Measurements from ENCODE around the gene ZSCAN30. TPM values are rescaled to one million over a fixed set of nuclear protein-coding genes. Genes with fewer than 3 reads are reported as not detected.

The ZSCAN30 gene
- 12.5 and 17.3 TPM in 2 replicates for total RNA-seq (ENCODE audit: low replicate concordance)
- long read RNA-seq, full-length matches to known transcripts, result 3 of 11 reads
- long read RNA-seq, partial matches to known transcripts, result 2 of 11 reads
- long read RNA-seq, other reads (novel, unspliced or antisense), result 6 of 11 reads

DNA sequence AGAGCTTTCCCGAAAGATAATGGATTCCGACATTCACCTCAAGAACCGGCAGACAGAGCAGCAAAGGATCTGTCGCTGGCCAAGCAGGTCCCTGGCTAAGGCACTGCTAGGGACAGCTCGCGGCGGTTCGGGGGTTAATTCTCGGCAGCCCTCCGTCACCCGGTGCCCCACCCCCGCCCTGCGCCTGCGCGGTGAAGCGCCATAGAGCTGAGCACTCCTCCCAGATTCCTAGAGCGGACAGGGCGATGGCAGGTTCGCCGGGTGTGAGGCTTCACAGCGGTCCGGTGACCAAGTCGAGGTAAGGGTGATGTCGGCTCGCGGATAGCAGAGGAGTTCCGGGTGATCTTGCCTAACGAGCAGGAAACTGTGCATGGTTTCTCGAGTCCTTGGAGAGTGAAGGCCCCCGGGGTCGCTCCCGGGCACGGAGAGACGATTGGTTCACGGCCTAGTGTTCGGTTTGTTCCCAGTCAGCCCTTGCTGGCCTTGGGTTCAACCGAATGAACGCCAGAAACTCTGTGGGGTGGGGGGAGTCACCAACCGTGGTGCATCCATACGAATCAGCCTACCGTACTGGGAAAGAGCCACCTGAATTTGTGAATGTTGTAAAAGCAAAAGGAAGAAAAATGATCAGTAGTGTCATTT is at the start of gene ZSCAN30:
ZSCAN30 (minus strand) TSS at position 136 of the 642 bp plus-strand sequence. CDS start 25,877 bp downstream, outside the sequence.
- Mint-ChIP-seq H3K36me3 (peaks cover 24% of the 10 kb centered on the region), H3K27ac (peak within 1 kb of the TSS; percentile 98), H3K27me3 (peaks cover 3% of the 10 kb centered on the region), H3K9me3 (no peaks in the 10 kb centered on the region), H3K4me3 (peak within 1 kb of the TSS; percentile 97), H3K4me1 (ENCODE audit: unreplicated experiment) (peaks cover 21% of the 10 kb centered on the region)
- TF ChIP-seq, protein P1, sequence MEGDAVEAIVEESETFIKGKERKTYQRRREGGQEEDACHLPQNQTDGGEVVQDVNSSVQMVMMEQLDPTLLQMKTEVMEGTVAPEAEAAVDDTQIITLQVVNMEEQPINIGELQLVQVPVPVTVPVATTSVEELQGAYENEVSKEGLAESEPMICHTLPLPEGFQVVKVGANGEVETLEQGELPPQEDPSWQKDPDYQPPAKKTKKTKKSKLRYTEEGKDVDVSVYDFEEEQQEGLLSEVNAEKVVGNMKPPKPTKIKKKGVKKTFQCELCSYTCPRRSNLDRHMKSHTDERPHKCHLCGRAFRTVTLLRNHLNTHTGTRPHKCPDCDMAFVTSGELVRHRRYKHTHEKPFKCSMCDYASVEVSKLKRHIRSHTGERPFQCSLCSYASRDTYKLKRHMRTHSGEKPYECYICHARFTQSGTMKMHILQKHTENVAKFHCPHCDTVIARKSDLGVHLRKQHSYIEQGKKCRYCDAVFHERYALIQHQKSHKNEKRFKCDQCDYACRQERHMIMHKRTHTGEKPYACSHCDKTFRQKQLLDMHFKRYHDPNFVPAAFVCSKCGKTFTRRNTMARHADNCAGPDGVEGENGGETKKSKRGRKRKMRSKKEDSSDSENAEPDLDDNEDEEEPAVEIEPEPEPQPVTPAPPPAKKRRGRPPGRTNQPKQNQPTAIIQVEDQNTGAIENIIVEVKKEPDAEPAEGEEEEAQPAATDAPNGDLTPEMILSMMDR (conservative IDR thresholded peaks at IDR 0.05), result no peak
- DNase-seq (ENCODE audit: extremely low spot score, unreplicated experiment), result peak; percentile 94

DNA sequence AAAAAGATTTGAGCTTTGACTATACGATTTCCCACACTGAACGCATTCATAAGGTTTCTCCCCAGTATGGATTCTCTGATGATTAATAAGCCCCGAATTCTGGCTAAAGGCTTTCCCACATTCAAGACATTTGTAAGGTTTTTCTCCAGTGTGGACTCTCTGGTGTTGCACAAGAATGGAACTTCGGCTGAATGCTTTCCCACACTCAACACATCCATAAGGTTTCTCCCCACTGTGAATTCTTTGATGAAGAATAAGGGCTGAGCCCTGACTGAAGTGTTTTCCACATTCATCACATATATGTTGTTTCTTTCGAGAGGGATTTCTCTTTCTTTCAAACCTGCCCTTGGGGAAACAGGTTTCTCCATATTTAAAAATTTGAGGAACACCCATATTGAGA is 47.3 kb upstream of the ZSCAN30 start:
- H3K4me3 Mint-ChIP-seq, result no peak overlapping the region
- peaks cover 66% of the 10 kb centered on the region for H3K36me3 Mint-ChIP-seq
- peaks cover 2% of the 10 kb centered on the region for H3K4me1 Mint-ChIP-seq (ENCODE audit: unreplicated experiment)
- no peaks in the 10 kb centered on the region for H3K9me3 Mint-ChIP-seq
- no peak overlapping the region for H3K27ac Mint-ChIP-seq
- H3K27me3 Mint-ChIP-seq, result no peaks in the 10 kb centered on the region
- TF ChIP-seq, protein P1 (conservative IDR thresholded peaks at IDR 0.05), result no peak
- DNase-seq (ENCODE audit: extremely low spot score, unreplicated experiment), result no peak

DNA sequence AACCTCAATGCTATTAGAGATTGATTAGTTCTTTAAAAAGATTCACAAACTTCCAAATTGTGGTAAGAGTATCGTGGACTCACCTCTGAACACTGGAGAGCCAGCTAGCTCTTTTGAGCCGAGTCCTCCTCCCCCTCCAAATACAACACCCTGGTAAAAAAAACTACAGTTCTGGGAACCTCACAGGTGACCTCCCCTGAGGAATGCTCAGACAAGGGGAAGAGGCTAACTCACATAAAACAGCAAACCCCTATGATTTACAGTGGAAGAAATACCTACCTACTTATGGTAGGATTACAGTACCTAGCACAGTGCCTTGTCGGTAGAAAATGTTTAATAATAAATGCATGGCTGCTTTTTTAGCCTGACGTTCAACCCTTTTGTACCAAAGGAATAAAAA is 45.8 kb upstream of the ZSCAN30 start:
- TF ChIP-seq, protein P1 (conservative IDR thresholded peaks at IDR 0.05), result no peak
- H3K9me3 Mint-ChIP-seq, result no peaks in the 10 kb centered on the region
- peaks cover 66% of the 10 kb centered on the region for H3K36me3 Mint-ChIP-seq
- no peaks in the 10 kb centered on the region for H3K4me1 Mint-ChIP-seq (ENCODE audit: unreplicated experiment)
- no peak overlapping the region for H3K4me3 Mint-ChIP-seq
- DNase-seq (ENCODE audit: extremely low spot score, unreplicated experiment), result no peak
- H3K27ac Mint-ChIP-seq, result no peak overlapping the region
- H3K27me3 Mint-ChIP-seq, result no peaks in the 10 kb centered on the region

DNA sequence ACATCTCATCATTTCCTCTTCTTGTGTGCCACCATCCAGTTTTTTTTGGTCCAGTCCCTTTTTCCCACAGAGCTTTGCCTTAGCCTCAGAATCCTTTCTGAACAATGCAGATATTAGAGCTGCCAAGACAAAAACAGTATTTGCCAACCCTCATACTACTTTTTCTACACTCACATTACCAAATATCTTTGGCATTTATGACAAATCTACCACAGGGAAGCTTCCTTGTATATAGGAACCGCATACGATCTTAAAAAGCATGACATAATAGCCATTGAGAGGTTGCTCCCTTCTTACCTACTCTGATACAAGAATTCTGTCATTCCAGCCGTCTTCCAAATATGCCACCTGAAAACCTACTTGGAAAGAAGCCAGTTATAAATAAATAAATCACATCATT is 44.8 kb upstream of the ZSCAN30 start:
- no peak for DNase-seq (ENCODE audit: extremely low spot score, unreplicated experiment)
- peaks cover 60% of the 10 kb centered on the region for H3K36me3 Mint-ChIP-seq
- no peaks in the 10 kb centered on the region for H3K27me3 Mint-ChIP-seq
- no peaks in the 10 kb centered on the region for H3K4me1 Mint-ChIP-seq (ENCODE audit: unreplicated experiment)
- no peak overlapping the region for H3K27ac Mint-ChIP-seq
- TF ChIP-seq, protein P1 (conservative IDR thresholded peaks at IDR 0.05), result no peak
- H3K9me3 Mint-ChIP-seq, result no peaks in the 10 kb centered on the region
- H3K4me3 Mint-ChIP-seq, result no peak overlapping the region

DNA sequence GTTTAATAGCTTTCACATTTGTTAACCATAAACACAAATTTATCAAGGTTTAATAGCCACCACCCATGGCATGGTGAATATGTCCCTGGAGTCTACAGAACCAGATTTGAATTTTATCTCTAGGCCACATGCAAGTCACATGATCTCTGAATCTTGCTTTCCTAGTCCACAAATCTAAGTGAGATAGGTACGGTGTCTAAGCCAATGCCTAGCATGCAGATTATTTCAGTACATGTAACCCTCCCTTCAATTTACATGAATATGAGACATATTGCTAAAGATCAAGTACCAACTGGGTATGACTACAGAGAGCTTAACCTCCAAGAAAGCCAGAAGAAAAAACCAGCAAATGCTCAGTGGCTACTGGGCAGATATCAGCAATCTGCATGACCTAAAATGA is 44.2 kb upstream of the ZSCAN30 start:
- Mint-ChIP-seq H3K36me3 (peaks cover 54% of the 10 kb centered on the region), H3K4me3 (no peak overlapping the region), H3K9me3 (no peaks in the 10 kb centered on the region), H3K4me1 (ENCODE audit: unreplicated experiment) (no peaks in the 10 kb centered on the region), H3K27me3 (no peaks in the 10 kb centered on the region), H3K27ac (no peak overlapping the region)
- TF ChIP-seq, protein P1 (conservative IDR thresholded peaks at IDR 0.05), result no peak
- no peak for DNase-seq (ENCODE audit: extremely low spot score, unreplicated experiment)
